ENCODE results near the gene UBA3. TPM values are rescaled to one million over a fixed set of nuclear protein-coding genes. Genes with fewer than 3 reads are reported as not detected.

Gene UBA3
- polyA plus RNA-seq, 3 donors = 77.1 to 88.5 (median 81.7) TPM

- H3K9me3 Mint-ChIP-seq = peaks cover 0 to 2% (median 0%) of the 10 kb centered on the region in 7 donors
- peak overlapping the region; percentile 53 to 56 for H3K4me3 Mint-ChIP-seq
- Histone ChIP-seq H3K27ac (ENCODE audit: low read depth in 1 of 2, low read length in 2 of 2) (peak overlapping the region; percentile 8 to 66), H3K4me2 (replicated peaks; ENCODE audit: extremely low read depth, low read length, poor library complexity, severe bottlenecking) (peak overlapping the region; percentile 13), H3K4me3 (replicated peaks in 1 of 3; ENCODE audit: low read depth in 2 of 3, low read length in 3 of 3) (no peak overlapping the region), H3K4me1 (ENCODE audit: control insufficient read depth in 1 of 2, insufficient read depth in 2 of 2, low read length in 2 of 2) (peaks cover 64 to 75% of the 10 kb centered on the region in 2 donors), H2AFZ (ENCODE audit: insufficient read depth, low read depth, low read length, poor library complexity, severe bottlenecking) (no peak overlapping the region), H3K27me3 (ENCODE audit: control insufficient read depth in 2 of 2, insufficient read depth in 2 of 2, low read length in 2 of 2) (no peaks in the 10 kb centered on the region), H3K79me2 (ENCODE audit: insufficient read depth, low read length) (peaks cover 100% of the 10 kb centered on the region), H3K36me3 (replicated peaks in 1 of 2; ENCODE audit: control insufficient read depth in 1 of 2, insufficient read depth in 2 of 2, low read length in 2 of 2) (peaks cover 14 to 32% of the 10 kb centered on the region in 2 donors), H4K20me1 (ENCODE audit: insufficient read depth, low read length) (peaks cover 90% of the 10 kb centered on the region), H3K9me3 (replicated peaks in 1 of 2; ENCODE audit: control insufficient read depth in 1 of 2, insufficient read depth in 1 of 2, low read length in 2 of 2) (no peaks in the 10 kb centered on the region), H3K9ac (ENCODE audit: insufficient read depth, low read length, poor library complexity, severe bottlenecking) (no peak overlapping the region)
- peaks cover 68% of the 10 kb centered on the region for H3K4me1 Mint-ChIP-seq
- H3K27ac Mint-ChIP-seq = peak overlapping the region; percentile 15 to 89 (median 64)
- no peak for DNase-seq
- H3K36me3 Mint-ChIP-seq = peaks cover 27 to 36% of the 10 kb centered on the region in 2 donors
- WGBS (ENCODE audit: insufficient coverage) = 0% methylated on average over 1 of the region's 9 CpGs
- TF ChIP-seq CTCF (IDR thresholded peaks at IDR 0.05) = no peak
- intact Hi-C loops (cut with micrococcal nuclease) = no loop called here
- H3K27me3 Mint-ChIP-seq (ENCODE audit: low read depth in 3 of 3) = peaks cover 0 to 3% (median 0%) of the 10 kb centered on the region in 3 donors
Observed at GRCh38 chr3:69097407-69098086, 17.4 kb upstream of the UBA3 start.

GRCh38 chr3:69096299-69096698 lies 16.1 kb upstream of the UBA3 start:
- Histone ChIP-seq H3K27me3 (ENCODE audit: control insufficient read depth in 2 of 2, insufficient read depth in 2 of 2, low read length in 2 of 2) (no peaks in the 10 kb centered on the region), H3K4me1 (ENCODE audit: control insufficient read depth in 1 of 2, insufficient read depth in 2 of 2, low read length in 2 of 2) (peaks cover 77 to 87% of the 10 kb centered on the region in 2 donors), H3K9me3 (replicated peaks in 1 of 2; ENCODE audit: control insufficient read depth in 1 of 2, insufficient read depth in 1 of 2, low read length in 2 of 2) (no peaks in the 10 kb centered on the region), H3K27ac (ENCODE audit: low read depth in 1 of 2, low read length in 2 of 2) (peak overlapping the region in 1 of 2 donors; percentile 82), H3K36me3 (replicated peaks in 1 of 2; ENCODE audit: control insufficient read depth in 1 of 2, insufficient read depth in 2 of 2, low read length in 2 of 2) (peaks cover 2 to 19% of the 10 kb centered on the region in 2 donors), H3K4me2 (replicated peaks; ENCODE audit: extremely low read depth, low read length, poor library complexity, severe bottlenecking) (peak overlapping the region; percentile 43), H4K20me1 (ENCODE audit: insufficient read depth, low read length) (peaks cover 84% of the 10 kb centered on the region), H3K9ac (ENCODE audit: insufficient read depth, low read length, poor library complexity, severe bottlenecking) (no peak overlapping the region), H2AFZ (ENCODE audit: insufficient read depth, low read depth, low read length, poor library complexity, severe bottlenecking) (no peak overlapping the region), H3K4me3 (replicated peaks in 1 of 3; ENCODE audit: low read depth in 2 of 3, low read length in 3 of 3) (no peak overlapping the region), H3K79me2 (ENCODE audit: insufficient read depth, low read length) (peaks cover 91% of the 10 kb centered on the region)
- WGBS (ENCODE audit: insufficient coverage) = no CpG with 5 or more reads among the region's 5 CpGs
- no peak for DNase-seq
- intact Hi-C loops (cut with micrococcal nuclease) = no loop called here
- Mint-ChIP-seq H3K4me3 (no peak overlapping the region), H3K9me3 (no peaks in the 10 kb centered on the region), H3K27ac (peak overlapping the region in 5 of 7 donors; percentile 21 to 92 (median 84)), H3K4me1 (peaks cover 79% of the 10 kb centered on the region), H3K27me3 (ENCODE audit: low read depth in 3 of 3) (peaks cover 0 to 3% (median 0%) of the 10 kb centered on the region in 3 donors), H3K36me3 (peaks cover 16 to 25% of the 10 kb centered on the region in 2 donors)
- no peak for TF ChIP-seq CTCF (IDR thresholded peaks at IDR 0.05)
